H1 (cell line): ENCODE data around the gene ODC1. TPM values are rescaled to one million over a fixed set of nuclear protein-coding genes. Genes with fewer than 3 reads are reported as not detected.

Experiments used
- ATF3 ChIP-seq: IDR thresholded peaks from 2 replicates; pipeline ENCODE4 v1.6.1; 2011; ENCODE audit warnings: low read depth, mild to moderate bottlenecking, low read length; ENCODE audit not compliant: insufficient read depth
- BACH1 ChIP-seq: IDR thresholded peaks from 2 replicates; pipeline ENCODE4 v1.6.1; 2012; ENCODE audit warnings: low read length, improper control_type of control experiment
- BCL11A ChIP-seq, 2 experiments: IDR thresholded peaks; one replicate each; pipeline ENCODE4 v1.6.1; 2011; ENCODE audit warnings: low read depth in 2 of 2, low read length in 2 of 2, mild to moderate bottlenecking in 2 of 2
- CBX8 ChIP-seq: fragments of 300-800, 300-1000 bp; sonication (generic); IDR thresholded peaks from 2 replicates; pipeline ENCODE4 v1.7.1; 2016; ENCODE audit warnings: low read depth, low read length, borderline replicate concordance
- CHD2 ChIP-seq: IDR thresholded peaks from 2 replicates; pipeline ENCODE4 v1.6.1; 2012; ENCODE audit warnings: low read length, improper control_type of control experiment
- CREB1 ChIP-seq: IDR thresholded peaks from 2 replicates; pipeline ENCODE4 v1.6.1; 2012; ENCODE audit warnings: inconsistent platforms
- CTCF ChIP-seq, 3 experiments: IDR thresholded peaks; 1 replicate in 2 of 3; 2 replicates in 1 of 3; pipeline versions ENCODE4 v1.5.1 to v1.6.1; 2011; ENCODE audit warnings: low read length in 3 of 3, mild to moderate bottlenecking in 3 of 3, inconsistent platforms in 2 of 3, low read depth in 1 of 3, moderate library complexity in 1 of 3; ENCODE audit not compliant: insufficient read depth in 1 of 3; ENCODE audit errors: control extremely low read depth in 1 of 3
- EGR1 ChIP-seq: IDR thresholded peaks from 2 replicates; pipeline ENCODE4 v1.6.1; 2011; ENCODE audit warnings: low read depth, low read length, borderline replicate concordance
- EP300 ChIP-seq, 2 experiments: IDR thresholded peaks; 1 replicate in 1 of 2; 2 replicates in 1 of 2; pipeline ENCODE4 v1.6.1; 2011 to 2012; ENCODE audit warnings: low read depth in 2 of 2, low read length in 2 of 2, mild to moderate bottlenecking in 2 of 2, borderline replicate concordance in 1 of 2, inconsistent platforms in 1 of 2, moderate library complexity in 1 of 2
- HDAC2 ChIP-seq, 2 experiments: fragments of 300-600 bp in 1 of 2; sonication (generic) in 1 of 2; IDR thresholded peaks; 2 replicates each; pipeline ENCODE4 v1.6.1; 2011 to 2012; ENCODE audit warnings: low read depth in 2 of 2, low read length in 2 of 2, mild to moderate bottlenecking in 2 of 2, moderate library complexity in 2 of 2, borderline replicate concordance in 1 of 2, inconsistent platforms in 1 of 2
- KDM5A ChIP-seq: fragments of 200-600 bp; IDR thresholded peaks from 2 replicates; pipeline ENCODE4 v1.7.1; 2012; ENCODE audit warnings: mild to moderate bottlenecking, low read length, inconsistent platforms, mixed read lengths
- NRF1 ChIP-seq: IDR thresholded peaks from 2 replicates; pipeline ENCODE4 v1.6.1; 2011; ENCODE audit warnings: mild to moderate bottlenecking, low read depth, low read length, improper control_type of control experiment
- POLR2A ChIP-seq, 2 experiments: IDR thresholded peaks; 1 replicate in 1 of 2; 2 replicates in 1 of 2; pipeline ENCODE4 v1.6.1; 2011; ENCODE audit warnings: low read depth in 2 of 2, low read length in 2 of 2, mild to moderate bottlenecking in 2 of 2; ENCODE audit errors: control extremely low read depth in 1 of 2
- POU5F1 ChIP-seq: IDR thresholded peaks from 2 replicates; pipeline ENCODE4 v1.6.1; 2011; ENCODE audit warnings: low read depth, mild to moderate bottlenecking, low read length, moderate library complexity
- RFX5 ChIP-seq: IDR thresholded peaks from 2 replicates; pipeline ENCODE4 v1.6.1; 2011; ENCODE audit warnings: low read depth, low read length, improper control_type of control experiment, borderline replicate concordance
- SIRT6 ChIP-seq: IDR thresholded peaks from one replicate; pipeline ENCODE4 v1.7.1; 2012; ENCODE audit warnings: low read length, inconsistent platforms
- SP1 ChIP-seq: IDR thresholded peaks from 2 replicates; pipeline ENCODE4 v1.6.1; 2011; ENCODE audit warnings: low read depth, low read length
- SUZ12 ChIP-seq: fragments of 200-600 bp; sonication (generic); IDR thresholded peaks from 2 replicates; pipeline ENCODE4 v1.6.1; 2012; ENCODE audit warnings: mild to moderate bottlenecking, inconsistent platforms, low read length, moderate library complexity, mixed read lengths
- YY1 ChIP-seq: IDR thresholded peaks from 2 replicates; pipeline ENCODE4 v1.6.1; 2011; ENCODE audit warnings: low read depth, mild to moderate bottlenecking, low read length
- polyA plus RNA-seq, 7 experiments: library from polyadenylated mRNA; depleted of rRNA in 3 of 7; stranded (reverse) in 5 of 7; unstranded in 2 of 7; fragments of >200 nt in 5 of 7; fragments of 200-250 nt in 2 of 7; gene quantifications; 1 replicate in 5 of 7; 2 replicates in 1 of 7; 4 replicates in 1 of 7; pipeline versions ENCODE4 v1.2.1 to v1.2.3, GENCODE V29; 2011 to 2013; ENCODE audit warnings: missing spikeins in 2 of 7, mixed read lengths in 2 of 7
- total RNA-seq: library from RNA; stranded (reverse); fragmentation: NEBNext Ultra II Directional; extraction: Animal tissue kit (Norgen Biotek cat#: 25700); gene quantifications from 2 replicates; pipeline ENCODE4 v1.2.1, GENCODE V29; 2021
- TF ChIP-seq, protein P1 (sequence below): IDR thresholded peaks from 2 replicates; pipeline ENCODE4 v1.6.1; 2012; ENCODE audit warnings: inconsistent platforms

The ODC1 gene
- total and polyA plus RNA-seq, 2 of the 8 experiments (the other 6 are each of a cell fraction or from before 2014, with no cell fraction given): 57.2 to 76.7 TPM

DNA sequence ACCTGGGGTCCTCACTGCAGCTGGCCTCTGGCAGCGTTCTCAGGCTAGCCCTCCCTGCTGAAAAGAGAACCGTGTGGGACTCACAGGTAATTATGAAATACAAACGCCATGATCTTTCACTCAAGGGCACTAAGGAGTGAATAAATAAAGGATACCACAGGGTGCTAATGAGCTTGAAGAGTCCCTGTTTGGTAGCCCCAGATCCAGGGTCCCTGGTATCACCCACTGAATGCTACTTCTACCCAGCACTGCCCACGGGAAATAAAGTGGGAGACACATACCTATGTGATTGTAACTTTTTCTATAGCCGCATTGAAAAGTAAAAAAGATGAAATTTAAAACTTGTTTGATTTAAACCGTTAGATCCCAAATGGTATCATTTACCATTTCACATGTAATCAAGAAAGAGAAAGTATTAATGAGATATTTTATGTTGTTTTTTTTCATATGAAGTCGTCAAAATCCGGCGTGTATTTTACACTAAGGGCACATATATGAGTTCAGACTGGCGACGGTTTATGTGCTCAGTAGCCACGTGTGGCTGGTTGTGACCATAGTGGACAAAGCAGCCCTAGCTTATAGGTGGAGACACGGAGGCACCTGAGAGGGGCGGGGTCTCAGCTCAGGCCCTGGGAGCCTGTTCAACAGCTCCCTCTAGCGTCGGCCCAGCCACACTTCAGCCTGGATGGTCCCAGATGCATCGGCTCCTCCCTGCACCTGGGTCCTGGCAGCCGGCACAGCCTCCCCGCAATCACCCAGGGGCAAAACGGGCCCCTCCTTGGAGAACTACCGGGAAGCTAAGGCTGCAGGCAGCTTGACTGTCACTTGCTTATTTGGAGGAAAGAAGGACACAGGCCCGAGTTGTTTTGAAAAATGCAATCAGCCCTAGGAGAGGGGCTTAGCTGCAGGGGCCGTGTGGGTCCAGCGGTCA is 39.2 kb downstream of the ODC1 start (continued):
- no peak for TF ChIP-seq EP300 (IDR thresholded peaks at IDR 0.05; ENCODE audit: borderline replicate concordance in 1 of 2, low read depth in 2 of 2, low read length in 2 of 2)
- TF ChIP-seq SUZ12: no peak
- TF ChIP-seq RFX5: no peak
- TF ChIP-seq POU5F1: no peak
- TF ChIP-seq EGR1: peak; percentile 35; the same call in 1 of the 2 replicates
- TF ChIP-seq CHD2: no peak
- TF ChIP-seq, protein P1, sequence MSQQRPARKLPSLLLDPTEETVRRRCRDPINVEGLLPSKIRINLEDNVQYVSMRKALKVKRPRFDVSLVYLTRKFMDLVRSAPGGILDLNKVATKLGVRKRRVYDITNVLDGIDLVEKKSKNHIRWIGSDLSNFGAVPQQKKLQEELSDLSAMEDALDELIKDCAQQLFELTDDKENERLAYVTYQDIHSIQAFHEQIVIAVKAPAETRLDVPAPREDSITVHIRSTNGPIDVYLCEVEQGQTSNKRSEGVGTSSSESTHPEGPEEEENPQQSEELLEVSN: peak; percentile 66; the same call in 1 of the 2 replicates
- TF ChIP-seq BACH1: no peak; the same call in 1 of the 2 replicates
- no peak for TF ChIP-seq NRF1
- no peak for TF ChIP-seq SIRT6
- TF ChIP-seq BCL11A (IDR thresholded peaks at IDR 0.05; ENCODE audit: low read depth in 2 of 2, low read length in 2 of 2): no peak
- TF ChIP-seq POLR2A (IDR thresholded peaks at IDR 0.05; ENCODE audit: control extremely low read depth in 1 of 2, low read depth in 2 of 2, low read length in 2 of 2): no peak
- TF ChIP-seq CBX8: no peak
- no peak for TF ChIP-seq ATF3
- no peak for TF ChIP-seq SP1
- peak; percentile 94 to 99 (median 97) for TF ChIP-seq CTCF (IDR thresholded peaks at IDR 0.05; ENCODE audit: control extremely low read depth in 1 of 3, insufficient read depth in 1 of 3, low read depth in 1 of 3, low read length in 3 of 3)
- TF ChIP-seq CREB1: peak; percentile 71
- TF ChIP-seq KDM5A: no peak
- no peak for TF ChIP-seq HDAC2 (IDR thresholded peaks at IDR 0.05; ENCODE audit: borderline replicate concordance in 1 of 2, low read depth in 2 of 2, low read length in 2 of 2)
- TF ChIP-seq YY1: peak; percentile 13; the same call in 1 of the 2 replicates
